ENCODE results near the gene SPINK1. TPM values are rescaled to one million over a fixed set of nuclear protein-coding genes. Genes with fewer than 3 reads are reported as not detected.

Gene SPINK1, protein sequence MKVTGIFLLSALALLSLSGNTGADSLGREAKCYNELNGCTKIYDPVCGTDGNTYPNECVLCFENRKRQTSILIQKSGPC
- total RNA-seq, result not detected

DNA sequence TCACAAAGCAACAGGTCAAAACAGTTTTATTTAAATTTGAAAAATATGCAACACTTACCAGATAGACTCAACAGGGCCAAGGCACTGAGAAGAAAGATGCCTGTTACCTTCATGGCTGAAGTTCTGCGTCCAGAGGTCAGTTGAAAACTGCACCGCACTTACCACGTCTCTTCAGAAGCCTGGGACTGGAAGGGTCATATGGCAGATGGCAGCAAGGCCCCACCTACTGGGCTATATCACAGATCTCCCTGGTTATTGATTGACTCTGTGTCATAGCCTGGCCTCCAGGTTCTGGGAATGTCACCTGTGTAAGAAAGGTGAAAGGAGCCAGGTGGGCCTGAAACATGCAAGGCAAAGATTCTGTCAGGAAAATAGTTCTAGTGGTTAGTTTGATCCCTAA is at the start of gene SPINK1:
Gene SPINK1 (minus strand): TSS at position 207 of the 400 bp plus-strand sequence. CDS start 94 bp downstream, at position 113.
- intact Hi-C loops (cut with DNase I), result no loop called here
- H3K27ac ChIP-seq, result no peak within 1 kb of the TSS

DNA sequence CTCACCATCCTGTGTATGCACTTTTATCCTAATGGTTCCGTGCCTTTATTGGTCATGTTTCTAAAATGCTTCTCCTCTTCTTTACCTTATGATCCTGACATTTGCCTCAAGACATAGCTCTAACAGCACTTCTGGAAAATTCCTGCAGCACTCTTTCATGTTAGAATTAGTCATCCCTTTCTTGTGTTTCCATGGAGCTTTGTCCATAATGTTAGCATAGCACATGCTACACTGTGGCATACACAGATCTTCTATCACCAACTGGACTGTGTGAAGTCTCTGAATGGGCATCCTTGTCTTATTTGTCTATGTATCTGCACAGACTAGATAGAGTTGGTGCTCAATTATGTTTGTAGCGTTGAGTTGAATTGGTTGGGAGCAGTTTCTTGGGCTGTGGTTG is 49.0 kb upstream of the SPINK1 start:
- H3K36me3 ChIP-seq, result peaks cover 0 to 8% of the 10 kb centered on the region in 2 donors
- H3K27me3 ChIP-seq, result no peaks in the 10 kb centered on the region
- no peaks in the 10 kb centered on the region for H3K9me3 ChIP-seq
- intact Hi-C loops (cut with DNase I), result no loop called here
- no peak overlapping the region for H3K4me3 ChIP-seq
- DNase-seq (ENCODE audit: low spot score in 2 of 2), result no peak
- H3K4me1 ChIP-seq, result no peaks in the 10 kb centered on the region
- TF ChIP-seq, protein P1, sequence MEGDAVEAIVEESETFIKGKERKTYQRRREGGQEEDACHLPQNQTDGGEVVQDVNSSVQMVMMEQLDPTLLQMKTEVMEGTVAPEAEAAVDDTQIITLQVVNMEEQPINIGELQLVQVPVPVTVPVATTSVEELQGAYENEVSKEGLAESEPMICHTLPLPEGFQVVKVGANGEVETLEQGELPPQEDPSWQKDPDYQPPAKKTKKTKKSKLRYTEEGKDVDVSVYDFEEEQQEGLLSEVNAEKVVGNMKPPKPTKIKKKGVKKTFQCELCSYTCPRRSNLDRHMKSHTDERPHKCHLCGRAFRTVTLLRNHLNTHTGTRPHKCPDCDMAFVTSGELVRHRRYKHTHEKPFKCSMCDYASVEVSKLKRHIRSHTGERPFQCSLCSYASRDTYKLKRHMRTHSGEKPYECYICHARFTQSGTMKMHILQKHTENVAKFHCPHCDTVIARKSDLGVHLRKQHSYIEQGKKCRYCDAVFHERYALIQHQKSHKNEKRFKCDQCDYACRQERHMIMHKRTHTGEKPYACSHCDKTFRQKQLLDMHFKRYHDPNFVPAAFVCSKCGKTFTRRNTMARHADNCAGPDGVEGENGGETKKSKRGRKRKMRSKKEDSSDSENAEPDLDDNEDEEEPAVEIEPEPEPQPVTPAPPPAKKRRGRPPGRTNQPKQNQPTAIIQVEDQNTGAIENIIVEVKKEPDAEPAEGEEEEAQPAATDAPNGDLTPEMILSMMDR (IDR thresholded peaks at IDR 0.05), result no peak
- no peak overlapping the region for H3K27ac ChIP-seq

More for the DNA sequence above, at the start of gene SPINK1:
- Histone ChIP-seq H3K4me3 (no peak within 1 kb of the TSS), H3K4me1 (no peaks in the 10 kb centered on the region), H3K9me3 (no peaks in the 10 kb centered on the region), H3K36me3 (no peaks in the 10 kb centered on the region), H3K27me3 (no peaks in the 10 kb centered on the region)
- DNase-seq (ENCODE audit: low spot score in 2 of 2), result no peak
- TF ChIP-seq, protein P1 (IDR thresholded peaks at IDR 0.05), result no peak

DNA sequence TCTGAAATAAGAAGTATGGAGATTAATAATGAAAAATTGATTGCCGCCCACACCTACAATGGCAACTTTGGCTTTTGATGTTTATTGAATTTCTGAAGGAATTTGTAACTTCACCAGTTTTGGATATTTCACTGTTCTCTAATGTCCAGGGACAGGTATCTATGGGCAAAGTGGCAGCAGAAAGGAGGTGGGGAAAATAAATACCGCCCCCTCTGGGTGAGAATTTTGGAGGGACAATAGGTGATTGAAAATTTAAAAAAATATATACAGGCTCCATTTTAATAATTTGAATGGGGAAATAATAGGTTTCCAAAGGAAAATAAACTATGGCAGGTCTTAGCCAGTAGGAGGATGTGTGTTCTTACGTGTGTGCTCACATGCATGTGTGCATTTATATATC is 48.3 kb upstream of the SPINK1 start:
- no peaks in the 10 kb centered on the region for H3K27me3 ChIP-seq
- no peaks in the 10 kb centered on the region for H3K4me1 ChIP-seq
- TF ChIP-seq, protein P1 (IDR thresholded peaks at IDR 0.05), result no peak
- DNase-seq (ENCODE audit: low spot score in 2 of 2), result no peak
- peaks cover 0 to 6% of the 10 kb centered on the region in 2 donors for H3K36me3 ChIP-seq
- no peak overlapping the region for H3K27ac ChIP-seq
- H3K9me3 ChIP-seq, result no peaks in the 10 kb centered on the region
- H3K4me3 ChIP-seq, result no peak overlapping the region
- intact Hi-C loops (cut with DNase I), result no loop called here

DNA sequence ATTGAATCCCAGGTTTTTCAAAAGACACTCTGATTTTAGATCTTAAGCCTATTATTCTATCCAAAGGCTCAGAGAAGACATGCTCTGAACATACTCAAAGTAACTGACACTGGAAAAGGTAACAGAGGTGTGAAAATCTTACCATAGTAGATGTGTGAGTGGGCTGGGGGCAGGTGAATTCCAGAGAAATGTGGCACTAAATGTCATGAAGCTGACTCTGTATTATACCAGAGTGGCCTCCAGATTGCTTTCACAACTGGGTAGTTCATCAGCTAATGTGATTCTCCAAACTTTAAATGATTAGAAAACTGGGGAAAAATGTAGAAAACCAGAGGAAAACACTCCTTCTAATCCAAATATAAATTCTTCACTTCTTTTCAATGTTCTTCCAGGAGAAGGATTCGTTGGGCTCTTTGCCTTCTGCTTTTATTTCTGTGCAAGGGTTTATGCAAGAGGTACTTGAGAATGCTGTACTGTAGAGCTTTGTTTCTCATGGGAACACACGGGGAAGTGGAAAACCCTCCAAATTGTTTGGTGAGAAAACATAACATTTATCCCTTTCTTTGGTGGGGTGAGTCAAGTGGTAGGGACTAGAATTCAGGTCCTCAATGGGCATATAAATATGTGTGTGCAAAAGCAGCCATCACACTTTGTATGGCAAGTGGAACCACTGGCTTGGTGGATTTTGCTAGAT is 46.7 kb upstream of the SPINK1 start, which contains the start of gene SCGB3A2:
Gene SCGB3A2 (plus strand): TSS at position 646 of the 694 bp plus-strand sequence. CDS start 93 bp downstream, outside the sequence.
- no peak within 1 kb of the TSS for H3K4me3 ChIP-seq
- no peaks in the 10 kb centered on the region for H3K27me3 ChIP-seq
- DNase-seq (ENCODE audit: low spot score in 2 of 2), result no peak
- H3K27ac ChIP-seq, result no peak within 1 kb of the TSS
- H3K9me3 ChIP-seq, result no peaks in the 10 kb centered on the region
- intact Hi-C loops (cut with DNase I), result no loop called here
- no peaks in the 10 kb centered on the region for H3K4me1 ChIP-seq
- TF ChIP-seq, protein P1 (IDR thresholded peaks at IDR 0.05), result no peak
- H3K36me3 ChIP-seq, result peaks cover 0 to 3% of the 10 kb centered on the region in 2 donors

DNA sequence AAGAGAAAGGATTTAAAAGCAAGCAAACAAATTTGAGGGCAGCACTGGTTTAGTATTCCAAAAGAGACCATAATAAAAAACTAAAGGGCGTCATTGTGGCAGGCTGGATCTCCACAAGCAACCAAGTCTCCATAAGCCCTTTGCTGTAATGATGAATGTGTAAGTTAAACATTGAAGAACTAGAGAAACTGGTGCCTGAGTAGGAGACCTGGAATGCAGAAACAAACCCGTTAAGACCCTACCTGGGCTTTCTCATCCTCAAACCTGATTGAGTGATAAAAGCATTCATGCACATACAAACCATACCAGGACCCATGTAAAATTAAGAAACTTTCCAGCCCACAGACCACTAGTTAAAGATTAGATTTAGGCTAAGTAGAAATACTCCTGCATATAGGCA is 45.2 kb upstream of the SPINK1 start:
- no peaks in the 10 kb centered on the region for H3K4me1 ChIP-seq
- DNase-seq (ENCODE audit: low spot score in 2 of 2), result no peak
- no peaks in the 10 kb centered on the region for H3K27me3 ChIP-seq
- TF ChIP-seq, protein P1 (IDR thresholded peaks at IDR 0.05), result no peak
- no peaks in the 10 kb centered on the region for H3K9me3 ChIP-seq
- no peak overlapping the region for H3K4me3 ChIP-seq
- no peaks in the 10 kb centered on the region for H3K36me3 ChIP-seq
- intact Hi-C loops (cut with DNase I), result no loop called here
- H3K27ac ChIP-seq, result no peak overlapping the region
